AG04450 (cell line): ENCODE data around the gene CFDP1. TPM values are rescaled to one million over a fixed set of nuclear protein-coding genes. Genes with fewer than 3 reads are reported as not detected.
A peak's percentile ranks its signal among the peaks of the same experiment; 100 is the strongest.

ENCODE experiments used
- CTCF ChIA-PET: fragments of 300-600, 350-600 bp; formaldehyde crosslinking; extraction: SDS; loops from one replicate; lab custom pipeline; 2022; ENCODE audit warnings: antibody characterized with exemption, inconsistent platforms; lab: Charles Lee
- POLR2A ChIA-PET: fragments of 350-600 bp; formaldehyde crosslinking; extraction: SDS; loops from one replicate; lab custom pipeline; 2021; ENCODE audit warnings: antibody characterized with exemption, inconsistent platforms; lab: Yijun Ruan, JAX
- DNase-seq: peaks from one replicate; pipeline ENCODE4 v3.0.0-alpha.2; 2011; ENCODE audit warnings: low read depth, low spot score
- H3K27ac ChIP-seq: one replicate; pipeline ENCODE4 v1.5.1; 2012; ENCODE audit warnings: low read depth, low read length, control low read depth
- H3K27me3 ChIP-seq: one replicate; pipeline ENCODE4 v1.6.0; 2012; ENCODE audit warnings: low read length; ENCODE audit not compliant: control insufficient read depth, insufficient read depth
- H3K4me3 ChIP-seq: 2 replicates; pipeline ENCODE4 v1.5.1; 2011; ENCODE audit warnings: mild to moderate bottlenecking, low read depth, low read length, control low read depth
- H3K9me3 ChIP-seq: 2 replicates; pipeline ENCODE4 v1.5.1; 2012; ENCODE audit warnings: low read length; ENCODE audit not compliant: control insufficient read depth, insufficient read depth
- polyA plus RNA-seq: library from polyadenylated mRNA; depleted of rRNA; stranded (reverse); fragments of >200 nt; gene quantifications from 2 replicates; pipeline ENCODE4 v1.2.3, GENCODE V29; 2011
- TF ChIP-seq, protein P1 (sequence below): IDR thresholded peaks from 2 replicates; pipeline ENCODE4 v1.5.1; 2011; ENCODE audit warnings: low read depth, low read length, control low read depth, inconsistent platforms

The CFDP1 gene
- polyA plus RNA-seq, 1 experiment, result 81.6 TPM

DNA sequence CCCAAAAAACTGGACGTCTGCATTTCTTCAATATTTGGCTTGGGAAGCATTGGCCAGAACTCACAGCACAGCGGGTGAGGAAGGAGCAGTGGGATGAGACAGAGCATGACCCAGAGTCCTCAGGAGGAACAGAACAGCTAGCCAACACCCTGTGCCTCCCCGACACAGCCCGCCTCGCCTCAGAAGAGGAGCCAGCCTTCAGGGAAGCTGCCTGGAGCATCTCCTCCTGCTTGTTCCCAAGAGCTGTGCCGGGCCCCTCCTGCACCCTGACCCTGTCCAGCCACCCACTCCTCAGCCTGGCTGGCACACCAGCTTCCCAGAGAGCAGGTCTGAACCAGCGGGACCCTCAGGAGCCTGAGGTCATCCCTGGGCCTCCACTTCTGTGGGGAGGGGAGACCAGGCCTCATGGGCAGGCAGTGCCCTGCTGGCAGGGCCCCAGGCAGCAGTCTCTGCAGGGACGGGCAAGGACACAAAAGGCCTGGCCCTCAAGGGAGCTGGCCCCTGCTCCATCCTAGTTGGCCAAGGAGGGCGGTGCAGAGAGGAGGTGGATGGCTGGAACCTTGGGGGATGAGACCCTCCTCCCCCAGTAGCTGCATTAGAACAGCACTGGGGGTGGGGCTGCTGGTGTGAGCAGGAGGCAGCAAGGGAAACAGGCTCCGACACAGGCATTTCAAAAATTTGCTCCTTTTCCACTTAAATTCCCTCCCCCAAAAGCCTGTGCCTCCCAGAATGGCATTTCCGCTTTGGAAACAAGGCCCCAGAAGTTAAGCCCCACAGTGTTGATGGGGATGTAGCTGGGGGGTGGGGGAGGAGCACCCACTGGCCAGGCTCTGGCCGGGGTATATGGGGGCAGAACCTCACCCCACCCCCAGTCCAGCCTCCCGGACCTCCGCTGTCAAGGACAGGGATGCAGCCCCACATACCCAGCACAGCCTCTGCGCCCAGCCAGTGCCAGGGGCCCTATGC, 180.1 kb downstream of the CFDP1 start:
- no peak for DNase-seq
- Histone ChIP-seq H3K9me3 (no peaks in the 10 kb centered on the region), H3K27me3 (no peaks in the 10 kb centered on the region), H3K27ac (peak overlapping the region; percentile 80), H3K4me3 (peak overlapping the region; percentile 13)
- TF ChIP-seq, protein P1, sequence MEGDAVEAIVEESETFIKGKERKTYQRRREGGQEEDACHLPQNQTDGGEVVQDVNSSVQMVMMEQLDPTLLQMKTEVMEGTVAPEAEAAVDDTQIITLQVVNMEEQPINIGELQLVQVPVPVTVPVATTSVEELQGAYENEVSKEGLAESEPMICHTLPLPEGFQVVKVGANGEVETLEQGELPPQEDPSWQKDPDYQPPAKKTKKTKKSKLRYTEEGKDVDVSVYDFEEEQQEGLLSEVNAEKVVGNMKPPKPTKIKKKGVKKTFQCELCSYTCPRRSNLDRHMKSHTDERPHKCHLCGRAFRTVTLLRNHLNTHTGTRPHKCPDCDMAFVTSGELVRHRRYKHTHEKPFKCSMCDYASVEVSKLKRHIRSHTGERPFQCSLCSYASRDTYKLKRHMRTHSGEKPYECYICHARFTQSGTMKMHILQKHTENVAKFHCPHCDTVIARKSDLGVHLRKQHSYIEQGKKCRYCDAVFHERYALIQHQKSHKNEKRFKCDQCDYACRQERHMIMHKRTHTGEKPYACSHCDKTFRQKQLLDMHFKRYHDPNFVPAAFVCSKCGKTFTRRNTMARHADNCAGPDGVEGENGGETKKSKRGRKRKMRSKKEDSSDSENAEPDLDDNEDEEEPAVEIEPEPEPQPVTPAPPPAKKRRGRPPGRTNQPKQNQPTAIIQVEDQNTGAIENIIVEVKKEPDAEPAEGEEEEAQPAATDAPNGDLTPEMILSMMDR, result no peak
- ChIA-PET CTCF (interaction anchor here (0.6 to 4.0 kb wide), 4 partner anchors 19 to 149 kb away, joined by 3 to 23 read pairs (median 4); no protein-coding TSS in a partner anchor), POLR2A (interaction anchor here (1.2 to 1.3 kb wide), 2 partner anchors 8 to 52 kb away, joined by 3 to 4 read pairs; no protein-coding TSS in a partner anchor)

DNA sequence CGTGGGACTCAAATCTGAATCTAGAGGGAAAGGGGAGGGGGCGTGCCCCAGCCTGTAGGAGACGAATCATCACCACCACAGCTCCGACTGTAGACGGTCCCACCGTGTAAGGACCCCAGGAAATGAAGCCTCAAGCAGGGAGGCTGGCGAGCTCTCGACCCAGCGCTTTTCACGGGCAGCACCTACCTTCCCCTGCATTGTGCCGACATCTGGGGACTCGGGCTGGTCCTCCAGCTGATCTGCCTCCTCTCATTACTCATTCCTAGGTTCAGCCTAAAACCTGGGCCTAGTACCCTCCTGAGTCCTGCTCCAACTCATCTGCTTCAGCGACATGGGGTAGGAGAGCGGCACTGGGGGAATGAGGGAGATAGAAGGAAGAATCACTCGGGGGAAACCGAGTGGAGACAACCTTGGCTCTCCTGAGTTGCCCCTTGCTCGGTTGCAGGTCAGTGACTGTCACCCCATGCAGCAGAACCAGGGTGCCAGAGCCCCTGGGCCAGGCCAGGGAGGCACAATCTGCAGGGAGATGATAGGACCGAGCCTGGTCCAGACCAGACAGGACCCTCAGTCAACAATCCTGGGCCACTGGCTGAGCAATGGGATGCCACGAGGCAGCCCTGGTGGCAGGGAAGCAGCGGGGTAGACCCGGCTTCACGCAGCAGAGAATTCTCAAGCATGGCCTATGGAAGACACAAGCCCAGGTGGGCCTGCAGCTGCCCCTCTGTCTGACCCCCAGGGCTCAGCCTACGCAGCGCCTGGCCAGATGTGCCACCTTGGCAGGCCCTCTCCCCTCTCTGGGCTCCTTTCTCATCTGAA, 181.0 kb downstream of the CFDP1 start:
- no peaks in the 10 kb centered on the region for H3K9me3 ChIP-seq
- H3K27me3 ChIP-seq, result no peaks in the 10 kb centered on the region
- TF ChIP-seq, protein P1, result no peak
- H3K4me3 ChIP-seq, result peak overlapping the region; percentile 3; the same call in 1 of the 2 replicates
- POLR2A ChIA-PET, result interaction anchor here (1.3 kb wide), 1 partner anchor 53 kb away, joined by 3 read pairs; no protein-coding TSS in a partner anchor
- H3K27ac ChIP-seq, result peak overlapping the region; percentile 77
- CTCF ChIA-PET, result interaction anchor here (0.6 to 4.0 kb wide), 3 partner anchors 18 to 150 kb away, joined by 3 to 23 read pairs (median 4); no protein-coding TSS in a partner anchor
- no peak for DNase-seq

DNA sequence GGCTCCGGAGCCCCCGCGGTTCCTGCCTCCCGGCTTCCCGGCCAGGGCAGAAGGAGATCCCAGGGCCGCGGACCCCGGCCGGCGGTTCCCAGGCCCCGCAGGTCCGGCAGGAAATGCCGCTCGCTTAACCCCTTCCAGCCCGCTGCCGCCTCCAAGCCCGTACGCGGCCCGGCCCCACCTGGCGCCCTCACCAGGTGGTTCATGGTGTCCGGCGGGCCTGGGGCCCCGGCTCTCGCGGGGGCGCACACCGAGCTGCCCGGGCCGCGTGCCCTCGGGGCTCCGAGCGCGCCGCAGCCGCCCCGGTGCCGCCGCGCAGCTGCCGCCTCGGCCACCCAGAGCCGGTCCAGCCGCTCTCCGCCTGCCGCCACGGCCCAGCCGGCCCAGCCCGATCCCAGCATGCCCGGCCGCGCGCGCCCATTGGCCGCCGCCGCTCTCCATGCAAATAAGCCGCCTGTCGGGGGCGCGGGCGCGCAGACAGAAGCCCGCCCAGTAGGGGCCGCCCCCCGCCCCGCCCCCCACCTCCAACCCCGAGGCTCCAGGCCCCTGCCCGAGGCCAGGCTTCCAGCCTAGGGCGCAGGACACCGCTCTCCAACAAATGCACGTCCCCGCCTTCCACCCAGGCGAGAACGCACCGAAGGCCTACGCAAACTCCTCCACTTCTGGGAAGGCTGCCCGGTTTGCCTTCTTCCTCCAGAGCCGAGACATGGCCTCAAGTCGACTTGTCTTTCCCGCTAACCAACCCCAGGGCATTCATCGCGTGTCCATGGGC, 181.8 kb downstream of the CFDP1 start, which contains the start of gene BCAR1:
TSS of gene BCAR1 (minus strand) at position 345 of the 769 bp plus-strand sequence. CDS start at position 203, 142 bp downstream.
- Histone ChIP-seq H3K27ac (peak within 1 kb of the TSS; percentile 77), H3K27me3 (no peaks in the 10 kb centered on the region), H3K9me3 (no peaks in the 10 kb centered on the region), H3K4me3 (peak within 1 kb of the TSS; percentile 84)
- ChIA-PET POLR2A (interaction anchor here (1.1 to 2.3 kb wide), 5 partner anchors 13 to 134 kb away, joined by 3 to 12 read pairs (median 4); no protein-coding TSS in a partner anchor), CTCF (no interaction called here)
- peak; percentile 73 for DNase-seq
- TF ChIP-seq, protein P1, result no peak

DNA sequence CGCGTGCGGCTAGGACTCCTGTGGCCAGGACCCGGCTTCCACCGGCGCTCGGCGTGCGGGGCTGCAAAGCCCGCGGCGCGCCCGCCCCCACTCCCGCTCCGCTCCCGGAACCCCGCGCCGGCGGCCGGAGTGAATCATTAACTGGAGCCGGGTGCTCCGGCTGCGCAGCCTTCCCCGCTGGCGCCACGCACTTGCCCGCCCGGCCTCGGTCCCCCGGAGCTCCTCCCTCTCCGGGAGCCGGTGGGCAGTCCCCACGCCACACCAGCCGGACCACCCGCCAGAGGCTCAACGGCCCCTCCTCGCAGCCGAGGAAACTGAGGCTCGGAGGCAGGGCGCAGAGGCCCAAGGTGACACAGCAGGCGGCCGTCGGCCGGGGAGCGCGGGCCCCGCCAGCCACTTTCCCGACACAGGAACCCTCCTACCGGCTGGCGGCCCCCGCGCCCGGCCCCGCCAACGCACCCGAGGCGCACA, 182.5 kb downstream of the CFDP1 start:
- DNase-seq, result no peak
- ChIA-PET POLR2A (interaction anchor here (1.0 to 2.3 kb wide), 7 partner anchors 12 to 135 kb away, joined by 3 to 12 read pairs (median 4); no protein-coding TSS in a partner anchor), CTCF (interaction anchor here (0.6 to 1.4 kb wide), 2 partner anchors 17 to 20 kb away, joined by 4 to 5 read pairs; no protein-coding TSS in a partner anchor)
- H3K4me3 ChIP-seq, result peak overlapping the region; percentile 84
- no peaks in the 10 kb centered on the region for H3K27me3 ChIP-seq
- peak overlapping the region; percentile 65 for H3K27ac ChIP-seq
- TF ChIP-seq, protein P1, result no peak
- no peaks in the 10 kb centered on the region for H3K9me3 ChIP-seq
